Activated naive CD8-positive, alpha-beta T cell treated with anti-CD3 and anti-CD28 coated beads, Interleukin-2, amount 50 U/mL, for 16 hours (primary cell): ENCODE data around the gene HES6.
A peak's percentile ranks its signal among the peaks of the same experiment; 100 is the strongest.
"Not testable (repeated sequence)": the region's sequence is repeated elsewhere in the genome, so short reads cannot be mapped to it uniquely, and the experiment has no call there.

Source experiments
- DNase-seq: peaks from one replicate; pipeline ENCODE4 v3.0.0-alpha.2; 2020; ENCODE audit warnings: low read depth, low spot score

Gene HES6

DNA sequence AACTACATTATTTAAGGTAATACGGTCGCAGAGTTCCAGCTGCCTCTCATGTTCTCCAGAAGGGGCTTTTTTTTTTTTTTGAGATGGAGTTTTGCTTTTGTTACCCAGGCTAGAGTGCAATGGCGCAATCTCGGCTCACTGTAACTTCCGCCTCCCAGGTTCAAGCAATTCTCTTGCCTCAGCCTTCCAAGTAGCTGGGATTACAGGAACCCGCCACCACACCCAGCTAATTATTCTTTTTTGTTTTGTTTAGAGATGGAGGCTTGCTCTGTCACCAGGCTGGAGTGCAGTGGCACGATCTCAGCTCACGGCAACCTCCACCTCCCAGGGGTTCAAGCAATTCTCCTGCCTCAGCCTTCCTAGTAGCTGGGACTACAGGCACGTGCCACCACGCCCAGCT lies 33.6 kb upstream of the HES6 start:
- DNase-seq: not testable (repeated sequence)

DNA sequence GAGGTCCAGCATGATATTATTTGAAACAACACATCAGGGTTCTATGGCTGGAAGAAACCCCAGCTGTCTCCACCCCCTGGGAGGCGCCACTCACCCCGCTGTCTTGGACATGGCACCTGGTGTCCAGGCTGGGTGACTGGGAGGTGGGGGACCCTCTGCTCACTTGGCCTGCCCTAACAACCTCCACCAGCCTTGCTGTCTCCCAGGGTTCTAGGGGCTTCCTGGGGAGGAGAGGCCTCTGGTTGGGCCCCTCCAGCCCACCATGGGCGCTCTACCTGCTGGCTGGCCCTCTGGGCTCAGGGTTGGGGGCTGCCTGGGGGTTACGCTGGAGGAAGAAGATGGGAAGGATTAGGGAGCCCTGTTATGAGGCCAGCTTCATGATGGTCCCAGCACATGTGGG lies 32.3 kb upstream of the HES6 start:
- no peak for DNase-seq

DNA sequence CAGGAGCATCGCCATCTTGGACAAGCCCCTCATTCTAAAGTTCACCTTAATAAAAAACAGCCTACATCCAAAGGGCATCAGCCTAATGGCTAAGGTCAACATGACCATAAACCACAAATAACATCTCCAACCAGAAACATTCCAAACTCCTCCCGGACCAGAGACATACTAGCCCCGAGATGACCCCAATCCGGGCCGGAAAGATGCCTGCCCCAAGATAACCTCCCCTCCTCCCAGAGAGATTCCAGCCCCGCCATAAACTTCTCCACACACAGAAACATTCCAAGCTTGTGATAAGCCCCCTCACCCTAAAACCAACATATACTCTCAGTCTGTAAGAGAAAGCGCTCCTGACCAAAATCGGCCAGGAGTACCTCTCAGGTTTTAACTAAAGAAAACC lies 31.8 kb upstream of the HES6 start:
- DNase-seq: not testable (repeated sequence)

DNA sequence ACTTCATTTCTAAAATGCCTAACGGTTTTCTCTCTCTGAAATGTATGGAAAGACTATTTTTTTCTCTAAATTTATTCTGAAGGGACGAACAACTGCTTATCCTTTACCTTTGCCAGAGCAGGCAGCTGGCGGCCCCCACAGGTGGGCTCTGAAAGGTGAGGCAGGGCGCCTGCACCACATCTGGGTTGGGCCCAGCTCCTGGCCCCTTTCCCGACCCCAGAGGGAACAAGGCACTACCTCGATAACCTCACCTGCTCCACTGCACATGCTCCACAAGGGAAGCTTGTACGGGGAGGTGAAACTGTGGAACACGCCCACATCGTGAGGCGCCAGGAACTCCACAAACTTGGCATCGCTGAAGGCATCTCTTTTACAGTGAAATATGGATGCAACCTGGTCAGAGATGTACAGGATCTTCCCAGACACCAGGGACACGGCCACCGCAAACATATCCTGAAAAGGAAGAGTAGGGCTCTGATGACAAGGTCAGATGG lies 31.3 kb upstream of the HES6 start:
- no peak for DNase-seq

DNA sequence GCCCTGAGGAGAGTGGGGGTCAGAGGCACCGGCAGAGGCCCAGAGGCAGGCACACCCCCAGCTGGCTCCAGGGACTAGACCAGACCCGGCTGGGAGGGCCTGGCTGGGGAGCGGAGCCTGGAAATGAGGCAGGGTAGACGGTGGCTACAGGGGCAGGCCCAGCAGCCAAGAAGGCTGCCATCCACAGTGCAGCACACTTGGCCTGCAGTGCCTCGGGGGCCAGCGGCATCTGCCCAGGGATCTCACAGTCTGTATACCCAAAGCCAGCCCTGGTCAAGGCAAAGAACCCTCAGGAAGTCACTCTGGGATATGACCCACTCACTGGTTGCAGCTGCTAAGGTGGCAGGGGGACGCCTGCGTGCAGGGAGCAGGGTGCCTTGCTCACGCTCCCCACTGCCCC lies 30.8 kb upstream of the HES6 start:
- DNase-seq: no peak

DNA sequence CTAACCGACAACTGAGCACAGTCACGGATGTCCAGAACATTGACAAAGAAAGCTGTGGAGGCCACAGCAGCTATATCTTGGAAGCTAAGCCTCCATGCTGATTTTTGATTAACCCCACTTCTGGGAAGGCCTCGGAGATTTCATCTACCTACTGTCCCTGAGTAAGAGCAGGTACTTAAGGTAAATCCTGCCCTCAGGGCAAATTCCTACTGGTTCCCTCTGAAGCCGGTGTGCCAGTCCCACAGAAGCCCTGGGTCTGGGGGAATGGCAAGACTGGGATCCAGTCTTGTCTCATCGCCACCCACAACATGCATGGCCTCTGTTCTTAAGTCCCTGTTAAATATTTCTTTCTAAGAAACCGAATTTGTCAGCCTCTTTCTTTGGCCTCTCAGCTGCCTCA lies 29.9 kb upstream of the HES6 start:
- no peak for DNase-seq

DNA sequence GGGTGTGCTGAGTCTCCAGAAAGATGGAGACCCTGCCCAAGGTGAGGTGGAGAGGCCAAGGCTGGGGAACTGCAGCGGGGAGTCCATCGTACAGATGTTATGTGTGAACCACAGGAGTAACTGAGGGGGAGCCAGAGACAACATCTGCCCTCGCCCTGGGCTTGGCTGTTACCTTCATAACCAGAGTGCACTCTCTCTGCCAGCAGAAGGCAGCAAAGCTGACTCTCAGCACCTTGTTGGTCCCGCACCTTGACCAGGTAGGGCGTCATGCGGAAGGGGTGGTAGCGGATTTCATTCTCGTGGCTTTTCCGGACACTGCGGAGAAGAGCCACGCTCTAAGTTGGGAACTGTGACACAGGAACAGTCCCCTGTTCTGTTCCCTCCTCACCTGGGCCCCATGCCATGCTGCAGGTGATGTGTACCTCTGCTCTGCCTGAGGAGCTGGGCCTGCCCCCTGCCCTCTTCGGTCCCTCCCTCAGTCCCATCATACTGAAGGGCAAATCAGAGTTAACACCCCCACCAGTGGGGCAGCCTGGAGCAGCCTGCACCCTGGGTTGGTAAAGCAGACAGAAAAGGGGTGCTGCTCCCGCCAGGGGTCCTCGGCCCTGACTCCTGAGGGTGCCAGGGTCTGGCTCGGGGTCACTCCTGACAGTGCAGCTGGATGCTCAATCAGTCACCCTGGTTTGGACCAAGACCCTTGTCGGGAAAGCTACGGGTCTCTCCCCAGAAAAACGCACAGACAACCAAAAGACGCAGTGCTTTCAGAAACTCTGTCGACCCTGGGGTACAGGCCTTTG lies 28.2 kb upstream of the HES6 start:
- no peak for DNase-seq

DNA sequence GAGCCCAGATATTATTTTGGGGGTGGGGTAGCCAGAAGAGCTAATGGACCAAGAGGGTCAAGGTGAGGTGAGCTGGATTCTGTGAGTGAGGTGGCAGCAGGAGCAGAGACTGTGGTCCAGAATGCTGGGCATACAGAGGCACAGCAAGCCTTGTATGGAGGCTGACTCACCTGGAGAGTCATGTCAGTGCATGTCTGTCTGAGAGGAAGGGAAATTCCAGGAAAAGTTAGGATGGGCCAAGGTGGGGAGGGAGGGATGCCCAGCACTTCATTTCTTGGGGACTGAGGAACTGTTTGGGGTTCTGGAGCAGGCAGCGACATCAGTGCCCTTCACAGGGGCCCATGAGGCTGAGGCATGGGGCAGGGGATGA lies 27.5 kb upstream of the HES6 start:
- DNase-seq: no peak

DNA sequence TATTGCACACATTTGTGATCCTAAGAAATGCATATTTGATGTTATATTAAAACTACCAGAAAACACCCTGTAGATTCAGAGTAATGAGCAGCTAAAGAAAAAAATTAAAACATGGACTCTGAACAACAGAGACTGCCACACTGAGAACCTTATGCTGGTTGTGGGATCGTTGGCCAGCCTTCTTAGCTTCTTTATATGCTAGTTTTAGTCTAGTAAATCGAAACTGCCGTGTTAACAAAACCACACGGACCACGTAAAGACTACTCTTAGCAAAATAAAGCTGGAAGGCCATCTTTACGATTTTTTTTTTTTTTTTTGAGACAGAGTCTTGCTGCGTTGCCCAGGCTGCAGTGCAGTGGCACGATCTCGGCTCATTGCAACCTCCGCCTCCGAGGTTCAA lies 25.8 kb upstream of the HES6 start:
- DNase-seq: no peak

DNA sequence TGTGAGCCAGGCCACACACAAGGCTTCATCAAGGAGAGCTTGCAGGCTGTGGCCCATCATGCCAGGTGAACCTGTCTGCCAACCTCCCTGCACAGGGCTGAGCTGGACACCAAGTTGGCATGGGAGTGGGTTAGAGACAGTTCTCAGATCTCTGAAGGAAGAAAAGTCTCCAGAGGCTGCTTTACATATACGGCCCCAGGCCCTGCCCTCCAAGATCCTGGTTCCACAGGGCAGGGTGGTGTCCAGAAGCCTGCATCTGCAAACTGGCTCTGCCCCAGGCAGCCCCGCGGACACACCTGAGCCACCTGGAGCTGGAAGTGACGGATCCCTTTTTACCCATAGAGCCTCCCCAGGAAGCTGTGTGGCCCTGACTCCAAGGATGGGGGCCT lies 24.2 kb upstream of the HES6 start:
- no peak for DNase-seq

DNA sequence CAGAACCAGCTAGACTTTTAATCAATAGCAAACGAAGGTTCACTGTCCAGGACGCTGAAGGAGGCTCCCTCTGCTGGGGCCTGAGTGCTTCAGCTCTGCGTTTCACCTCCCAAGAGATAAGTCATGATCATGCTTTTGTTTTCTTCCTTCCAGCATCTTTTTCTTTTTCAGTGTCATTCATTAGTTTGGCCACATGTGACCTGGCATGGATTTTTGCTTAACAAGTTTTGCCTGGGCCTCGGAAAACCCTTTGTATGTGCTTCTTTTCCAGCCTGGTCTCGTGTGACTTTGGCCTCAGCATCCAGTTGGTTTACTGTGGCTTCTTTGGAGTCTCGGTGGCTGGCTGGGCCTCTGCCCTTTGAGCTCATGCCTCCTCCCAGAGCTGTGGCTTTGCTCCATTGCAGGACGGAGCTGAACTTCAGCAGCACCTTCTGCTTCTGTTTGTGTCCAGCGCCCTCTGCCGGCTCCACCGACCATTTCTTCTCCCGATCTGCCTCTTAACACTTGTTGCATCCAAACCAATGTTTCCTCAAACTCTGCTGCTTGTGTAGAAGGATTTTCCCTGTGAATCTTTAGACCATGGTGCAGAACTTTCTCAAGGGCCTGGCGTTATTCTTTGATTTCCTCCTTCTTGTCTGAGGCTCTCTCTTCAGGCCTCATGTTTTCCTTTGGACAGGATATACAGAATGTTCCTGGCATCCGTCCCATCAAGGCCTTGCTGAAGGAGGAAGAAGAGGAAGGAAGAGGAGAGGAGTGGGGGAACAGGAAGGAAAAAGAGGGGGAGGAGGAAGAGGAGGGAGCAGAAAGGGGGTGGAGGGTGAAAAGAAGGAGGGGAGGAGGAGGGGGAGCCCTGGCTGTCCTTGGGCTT lies 23.6 kb upstream of the HES6 start:
- no peak for DNase-seq

DNA sequence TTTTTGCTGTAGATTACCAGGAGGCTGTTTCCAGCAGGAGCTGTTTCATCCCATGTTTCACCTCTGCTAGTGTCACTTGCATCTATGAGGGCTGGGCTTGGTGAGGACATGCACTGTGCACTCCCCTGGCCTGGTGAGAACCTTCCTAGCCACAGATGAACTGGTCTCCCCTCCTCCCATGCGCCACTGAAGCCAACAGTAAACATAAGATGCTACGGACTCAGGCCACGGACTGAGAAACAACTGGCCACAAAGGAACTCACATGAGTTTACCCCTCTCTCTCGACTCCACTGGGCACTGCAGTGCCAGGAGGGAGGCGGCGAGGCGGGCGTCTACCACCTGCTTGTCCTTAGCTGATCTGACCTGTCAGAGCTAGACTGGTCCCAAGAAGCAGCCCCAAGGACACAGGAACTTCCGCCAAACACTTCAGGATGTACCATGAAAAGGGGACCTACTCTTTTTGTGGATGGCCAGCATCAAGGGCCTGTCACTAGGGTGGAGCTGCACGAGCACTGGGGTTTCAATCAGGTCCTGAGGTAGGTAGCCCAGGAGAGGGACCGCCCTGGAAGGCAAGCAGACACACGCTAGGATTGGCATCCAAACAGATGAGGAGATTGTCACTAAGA lies 22.8 kb upstream of the HES6 start:
- no peak for DNase-seq

DNA sequence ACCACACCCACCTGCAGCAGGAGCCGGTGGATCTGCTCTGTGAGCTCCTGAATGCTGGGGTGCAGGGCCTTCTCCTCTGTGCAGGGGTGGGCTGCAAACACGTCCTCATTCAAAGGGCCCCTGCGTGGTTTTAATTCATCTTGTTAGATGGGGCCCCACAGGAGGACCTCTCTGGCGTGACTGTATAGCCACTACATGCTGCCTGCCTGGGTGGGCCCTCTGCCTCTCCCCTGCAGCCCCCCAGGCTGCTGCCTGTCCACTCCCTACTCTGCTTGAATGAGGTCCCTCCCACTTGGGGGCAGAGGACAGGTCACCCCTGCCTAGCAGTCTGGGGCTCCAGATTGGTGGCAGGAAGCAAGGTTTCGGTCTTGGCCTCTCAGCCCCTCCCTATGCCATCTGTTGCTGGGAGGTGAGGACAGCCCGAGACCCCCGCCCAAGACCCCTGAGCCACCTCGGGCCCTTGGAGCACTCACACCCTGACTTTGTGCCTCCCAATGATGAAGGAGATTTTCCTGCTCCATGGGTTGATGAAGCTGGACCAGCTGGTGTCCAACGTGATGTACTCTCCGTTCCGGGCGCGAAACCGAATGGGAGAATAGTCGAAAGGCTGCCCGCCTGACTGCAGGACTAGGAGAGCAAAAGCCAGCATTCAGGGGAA lies 22.0 kb upstream of the HES6 start:
- DNase-seq: no peak

DNA sequence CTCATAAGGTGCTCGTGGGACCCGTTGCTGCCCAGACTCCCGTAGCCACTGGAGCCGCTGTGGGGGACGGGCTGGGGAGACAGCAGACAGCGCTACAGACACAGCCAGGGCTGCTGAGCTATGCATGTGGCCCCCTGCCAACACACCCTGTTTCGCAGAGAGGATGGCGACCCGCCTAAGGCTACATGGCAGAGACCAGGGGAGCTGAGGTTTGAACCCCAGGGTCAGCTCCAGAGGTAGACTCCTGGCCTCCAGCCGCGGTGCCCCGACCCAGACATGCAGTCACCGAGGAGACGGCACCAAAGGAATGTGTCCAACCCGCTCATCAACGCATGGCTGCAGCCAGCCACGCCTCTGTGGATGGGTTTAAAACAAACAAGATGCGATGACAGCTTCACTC lies 21.0 kb upstream of the HES6 start:
- no peak for DNase-seq

DNA sequence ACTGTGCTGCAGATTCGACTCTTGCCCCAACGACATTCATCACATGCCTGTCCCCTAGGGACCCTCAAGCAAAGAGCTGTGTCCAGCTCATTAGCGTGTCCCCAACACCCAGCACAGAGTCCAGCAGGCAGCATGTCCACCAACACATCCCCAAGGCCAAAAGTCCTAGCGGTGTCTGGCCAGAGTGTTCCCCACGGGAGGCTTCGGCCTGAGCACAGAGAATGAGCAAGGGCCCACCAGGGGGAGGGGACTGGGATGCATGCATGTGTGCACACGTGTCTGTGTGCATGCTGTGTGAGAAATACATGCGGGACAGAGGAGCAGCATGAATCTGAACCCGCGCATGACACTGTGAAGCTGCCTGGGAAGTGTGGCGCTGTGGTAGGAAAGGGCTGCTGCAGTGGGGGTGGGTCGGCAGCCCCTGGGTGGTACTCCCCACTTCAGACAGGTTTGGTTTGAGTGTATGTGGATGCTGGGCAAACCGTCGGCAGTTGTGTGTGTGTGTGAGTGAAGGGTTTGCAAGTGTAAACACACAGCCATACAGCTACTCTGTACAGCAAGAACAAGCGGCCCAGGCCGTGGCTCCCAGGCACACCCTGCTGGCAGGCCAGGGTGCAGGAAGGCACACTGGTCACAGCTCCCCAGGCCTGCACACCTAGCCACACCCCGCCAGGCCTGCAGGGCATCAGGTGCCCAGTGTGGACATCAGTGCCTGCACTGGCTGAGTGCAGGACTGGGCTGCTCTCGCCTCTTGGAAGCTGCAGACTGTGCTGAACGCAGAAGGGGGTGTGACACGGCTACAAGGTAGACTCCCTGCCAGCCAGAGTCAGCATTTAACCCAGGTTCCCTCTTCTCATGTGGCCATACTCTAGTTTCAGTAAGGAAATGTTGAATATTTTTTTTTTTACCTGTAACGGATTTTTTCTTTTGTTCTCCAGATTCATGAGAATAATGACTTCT lies 19.5 kb upstream of the HES6 start:
- no peak for DNase-seq

DNA sequence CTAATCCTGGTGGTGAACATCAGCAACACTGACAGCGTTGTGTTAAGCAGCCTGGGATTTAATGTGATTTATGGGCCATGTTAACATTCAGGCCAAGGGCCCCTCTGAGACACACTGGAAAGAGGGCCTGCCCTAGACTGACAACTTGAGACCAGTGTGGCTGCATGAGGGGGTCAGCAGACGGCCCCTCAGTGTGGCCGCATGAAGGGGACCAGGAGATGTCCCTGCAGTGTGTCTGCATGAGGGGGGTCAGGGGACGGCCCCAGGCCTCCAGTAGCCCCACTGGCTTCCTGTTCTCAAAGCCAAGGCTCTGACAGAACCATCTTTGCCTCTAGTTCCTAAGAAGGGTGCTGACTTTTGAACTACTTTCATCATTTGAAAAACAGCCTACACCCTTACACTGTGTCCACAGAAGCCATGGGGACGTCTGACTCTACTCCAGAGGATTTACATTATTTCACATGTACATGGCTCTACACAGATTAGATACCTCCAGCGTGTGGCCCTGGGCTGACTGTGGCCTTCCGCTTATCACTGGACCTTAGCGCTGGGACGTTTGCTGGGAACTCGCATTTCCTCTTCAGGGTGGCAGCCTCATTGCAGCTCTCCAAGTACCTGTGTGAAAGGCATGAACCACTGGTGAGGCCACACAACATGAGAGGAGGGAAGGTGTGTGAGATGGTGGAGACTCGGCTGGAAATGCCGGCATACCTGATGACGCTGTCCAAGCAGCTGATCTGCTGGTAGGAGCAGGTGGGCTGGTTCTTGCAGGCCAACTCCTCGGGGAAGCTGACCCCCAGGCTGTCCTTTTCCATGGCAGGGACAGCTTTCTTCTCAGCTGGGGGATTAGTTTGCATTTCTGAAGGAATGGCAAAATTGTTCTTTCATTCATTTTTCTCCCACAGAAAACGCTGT lies 18.2 kb upstream of the HES6 start:
- DNase-seq: no peak

DNA sequence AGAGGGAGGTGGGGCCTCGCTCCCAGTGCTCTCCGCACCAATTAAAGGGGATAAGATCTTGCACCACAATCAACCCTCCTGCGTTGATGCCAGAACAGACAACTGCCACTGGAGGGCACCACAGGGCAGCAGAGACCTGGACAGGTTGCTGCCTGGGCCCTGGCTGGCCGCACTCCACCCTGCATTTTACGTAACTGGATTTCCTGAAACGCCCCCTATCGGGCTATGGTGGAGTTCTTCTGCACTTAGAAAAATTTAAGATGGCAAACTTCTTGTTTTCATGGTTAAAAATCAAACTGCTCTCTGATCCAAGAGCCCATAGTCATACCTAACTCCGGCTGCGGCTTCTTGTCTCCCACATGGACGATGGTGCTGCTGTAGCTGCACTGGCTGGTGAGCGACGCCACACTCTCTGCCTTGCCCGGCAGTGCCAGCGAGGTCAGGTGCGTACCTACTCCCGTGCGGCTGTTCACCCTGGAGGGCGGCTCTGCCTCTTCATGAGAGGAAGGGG lies 16.8 kb upstream of the HES6 start:
- peak; percentile 27 for DNase-seq

DNA sequence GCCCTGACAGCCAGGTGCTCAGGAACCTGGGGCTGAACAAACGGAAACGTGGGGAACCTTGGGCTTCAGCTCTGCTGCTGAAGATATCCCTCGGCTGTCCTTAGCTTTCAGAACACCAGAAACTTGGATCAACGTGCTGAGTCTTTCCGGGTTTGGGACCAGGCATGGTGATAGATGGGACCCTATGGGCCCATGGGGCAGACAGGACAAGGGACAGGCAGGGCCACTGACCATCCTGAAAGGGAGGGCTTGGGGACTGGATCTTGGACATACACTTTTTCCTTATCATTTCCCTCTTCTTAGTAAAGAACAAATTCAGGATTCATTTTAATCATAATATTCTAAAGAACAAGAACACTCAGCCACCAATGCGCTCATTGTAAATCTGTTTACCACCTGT lies 16.3 kb upstream of the HES6 start:
- DNase-seq: no peak

DNA sequence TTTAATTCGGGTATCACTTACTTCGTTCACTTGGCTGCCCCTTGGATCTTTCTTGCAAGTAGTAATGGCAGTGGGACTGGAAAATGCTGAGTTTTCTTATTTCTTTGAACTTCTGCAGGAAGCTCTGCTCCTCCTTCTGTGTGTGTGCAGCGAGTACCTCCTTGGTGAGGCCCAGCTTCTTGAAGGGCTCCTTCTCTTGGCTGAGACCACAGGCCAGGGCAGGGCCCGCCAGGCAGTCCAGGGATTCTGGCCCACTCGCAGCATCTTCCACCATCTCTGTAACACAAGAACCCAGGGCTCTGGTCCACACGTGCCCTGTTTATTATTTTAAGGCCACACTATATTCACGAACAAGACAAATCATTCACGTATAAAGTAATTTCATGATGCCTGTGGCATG lies 15.8 kb upstream of the HES6 start:
- no peak for DNase-seq

DNA sequence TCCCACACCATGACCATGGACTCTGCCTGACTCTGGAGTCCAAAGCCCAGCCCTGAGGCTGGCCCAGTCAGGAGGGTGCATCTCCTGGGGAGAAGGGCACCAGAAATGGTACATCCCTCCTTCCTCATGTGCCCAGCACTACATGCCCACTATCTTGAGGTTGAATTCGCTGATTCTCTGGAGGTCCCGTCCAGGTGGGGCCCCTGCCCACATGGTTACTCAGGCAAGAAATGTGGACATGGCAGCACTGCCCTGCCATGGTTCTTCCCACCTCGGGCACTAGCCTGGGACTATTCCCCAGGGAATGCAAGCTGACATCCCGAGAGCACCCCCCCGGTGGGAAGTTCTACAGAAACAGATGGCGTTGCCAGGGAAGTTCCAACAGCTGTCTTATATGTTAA lies 15.3 kb upstream of the HES6 start:
- no peak for DNase-seq
